ENCODE results near the gene CLCN1. TPM values are rescaled to one million over a fixed set of nuclear protein-coding genes. Genes with fewer than 3 reads are reported as not detected.
A peak's percentile ranks its signal among the peaks of the same experiment; 100 is the strongest.

The CLCN1 gene
- polyA plus RNA-seq, 3 donors, result 0.04 to 0.76 (median 0.11) TPM

DNA sequence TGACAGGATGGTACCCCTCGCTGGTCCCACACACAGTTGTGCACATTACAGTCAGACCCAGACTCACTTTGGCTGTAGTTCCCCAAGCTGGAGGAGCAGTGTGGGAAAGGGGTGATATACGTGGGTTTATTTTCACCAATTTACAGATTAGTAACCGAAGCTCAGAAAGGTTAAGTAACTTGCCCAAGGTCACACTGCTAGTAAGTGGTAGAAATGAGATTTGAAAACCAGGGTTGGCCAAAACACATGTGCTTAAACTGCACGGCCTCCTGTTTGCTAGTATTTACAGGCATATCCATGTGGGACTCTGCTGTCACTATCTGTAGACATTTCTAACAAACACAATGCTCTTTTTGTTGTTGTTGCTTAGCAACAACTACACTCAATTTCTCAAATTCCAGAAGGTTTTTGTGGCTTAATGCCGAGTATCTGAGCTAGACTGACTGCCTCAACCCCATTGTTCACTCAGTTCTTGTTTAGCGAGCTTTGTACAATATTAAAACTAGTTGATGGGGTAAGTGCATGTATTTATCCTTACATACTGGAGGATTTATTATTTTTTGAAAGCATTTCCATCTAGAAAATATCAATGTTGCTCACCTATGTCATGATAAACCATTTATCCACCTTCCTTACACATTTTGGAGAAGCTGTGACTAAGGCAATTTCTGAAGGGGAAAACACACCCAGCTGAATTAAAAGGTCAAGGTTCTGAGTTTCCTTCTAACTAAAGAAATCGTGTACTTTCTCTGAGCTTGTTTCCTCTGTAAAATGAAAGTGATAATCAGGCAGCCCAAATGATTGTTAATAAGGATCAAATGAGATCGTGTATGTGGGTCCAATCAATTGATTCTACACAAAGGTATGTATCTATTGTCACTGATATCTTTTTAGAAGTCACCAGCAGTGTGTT lies 36.5 kb upstream of the CLCN1 start:
- H3K27ac ChIP-seq (ENCODE audit: low read depth in 1 of 2, low read length in 2 of 2), result peak overlapping the region in 1 of 2 donors; percentile 47
- H3K36me3 ChIP-seq (replicated peaks in 1 of 2; ENCODE audit: control insufficient read depth in 1 of 2, insufficient read depth in 2 of 2, low read length in 2 of 2), result no peaks in the 10 kb centered on the region
- Mint-ChIP-seq H3K9me3 (peaks cover 0 to 2% (median 0%) of the 10 kb centered on the region in 7 donors), H3K4me3 (peak overlapping the region in 1 of 2 donors; percentile 26), H3K4me1 (peaks cover 17% of the 10 kb centered on the region), H3K27ac (peak overlapping the region in 5 of 7 donors; percentile 11 to 60 (median 46)), H3K27me3 (ENCODE audit: low read depth in 3 of 3) (peaks cover 0 to 1% (median 0%) of the 10 kb centered on the region in 3 donors), H3K36me3 (no peaks in the 10 kb centered on the region)
- H2AFZ ChIP-seq (ENCODE audit: insufficient read depth, low read depth, low read length, poor library complexity, severe bottlenecking), result peak overlapping the region; percentile 58
- intact Hi-C loops (cut with micrococcal nuclease), result loop anchor here in 1 of 2 donors (10.0 kb wide), 1 partner anchor 95 kb away; no protein-coding TSS in a partner anchor
- no peak overlapping the region for H3K4me2 ChIP-seq (replicated peaks; ENCODE audit: extremely low read depth, low read length, poor library complexity, severe bottlenecking)
- H3K9me3 ChIP-seq (replicated peaks in 1 of 2; ENCODE audit: control insufficient read depth in 1 of 2, insufficient read depth in 1 of 2, low read length in 2 of 2), result no peaks in the 10 kb centered on the region
- peaks cover 0 to 19% of the 10 kb centered on the region in 2 donors for H3K4me1 ChIP-seq (ENCODE audit: control insufficient read depth in 1 of 2, insufficient read depth in 2 of 2, low read length in 2 of 2)
- peak overlapping the region in 1 of 3 experiments; percentile 7 for H3K4me3 ChIP-seq (replicated peaks in 1 of 3; ENCODE audit: low read depth in 2 of 3, low read length in 3 of 3)
- WGBS (ENCODE audit: insufficient coverage), result 83% methylated on average over 1 of the region's 8 CpGs
- H3K27me3 ChIP-seq (ENCODE audit: control insufficient read depth in 2 of 2, insufficient read depth in 2 of 2, low read length in 2 of 2), result no peaks in the 10 kb centered on the region
- no peaks in the 10 kb centered on the region for H4K20me1 ChIP-seq (ENCODE audit: insufficient read depth, low read length)
- TF ChIP-seq, protein P1, sequence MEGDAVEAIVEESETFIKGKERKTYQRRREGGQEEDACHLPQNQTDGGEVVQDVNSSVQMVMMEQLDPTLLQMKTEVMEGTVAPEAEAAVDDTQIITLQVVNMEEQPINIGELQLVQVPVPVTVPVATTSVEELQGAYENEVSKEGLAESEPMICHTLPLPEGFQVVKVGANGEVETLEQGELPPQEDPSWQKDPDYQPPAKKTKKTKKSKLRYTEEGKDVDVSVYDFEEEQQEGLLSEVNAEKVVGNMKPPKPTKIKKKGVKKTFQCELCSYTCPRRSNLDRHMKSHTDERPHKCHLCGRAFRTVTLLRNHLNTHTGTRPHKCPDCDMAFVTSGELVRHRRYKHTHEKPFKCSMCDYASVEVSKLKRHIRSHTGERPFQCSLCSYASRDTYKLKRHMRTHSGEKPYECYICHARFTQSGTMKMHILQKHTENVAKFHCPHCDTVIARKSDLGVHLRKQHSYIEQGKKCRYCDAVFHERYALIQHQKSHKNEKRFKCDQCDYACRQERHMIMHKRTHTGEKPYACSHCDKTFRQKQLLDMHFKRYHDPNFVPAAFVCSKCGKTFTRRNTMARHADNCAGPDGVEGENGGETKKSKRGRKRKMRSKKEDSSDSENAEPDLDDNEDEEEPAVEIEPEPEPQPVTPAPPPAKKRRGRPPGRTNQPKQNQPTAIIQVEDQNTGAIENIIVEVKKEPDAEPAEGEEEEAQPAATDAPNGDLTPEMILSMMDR (IDR thresholded peaks at IDR 0.05), result no peak
- peak in 1 of 3 donors; percentile 22 for DNase-seq
- H3K9ac ChIP-seq (ENCODE audit: insufficient read depth, low read length, poor library complexity, severe bottlenecking), result no peak overlapping the region
- no peaks in the 10 kb centered on the region for H3K79me2 ChIP-seq (ENCODE audit: insufficient read depth, low read length)

DNA sequence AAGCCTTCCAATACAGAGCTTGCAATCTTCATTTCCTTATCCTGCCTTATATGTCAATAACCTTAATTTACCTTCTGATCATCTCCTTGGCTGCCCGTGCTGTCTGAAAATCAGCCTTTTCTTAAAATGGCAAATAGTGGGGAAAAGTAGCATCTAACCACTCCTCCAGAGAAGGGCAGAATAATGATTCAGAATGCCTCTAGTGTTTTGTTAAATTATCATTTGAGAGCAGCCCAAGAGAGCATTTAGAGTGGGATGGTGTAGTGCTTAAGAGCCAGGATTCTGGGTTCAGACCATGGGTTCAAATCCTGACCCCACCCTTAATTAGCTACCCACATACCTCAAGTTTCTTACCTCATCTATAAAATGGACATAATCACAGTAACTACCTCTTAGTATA lies 35.8 kb upstream of the CLCN1 start:
- no peak overlapping the region for H3K9ac ChIP-seq (ENCODE audit: insufficient read depth, low read length, poor library complexity, severe bottlenecking)
- intact Hi-C loops (cut with micrococcal nuclease), result loop anchor here in 1 of 2 donors (10.0 kb wide), 1 partner anchor 95 kb away; no protein-coding TSS in a partner anchor

More for the DNA sequence above, 35.8 kb upstream of the CLCN1 start:
- no peaks in the 10 kb centered on the region for H3K36me3 Mint-ChIP-seq
- Histone ChIP-seq H4K20me1 (ENCODE audit: insufficient read depth, low read length) (no peaks in the 10 kb centered on the region), H2AFZ (ENCODE audit: insufficient read depth, low read depth, low read length, poor library complexity, severe bottlenecking) (peak overlapping the region; percentile 58), H3K4me3 (replicated peaks in 1 of 3; ENCODE audit: low read depth in 2 of 3, low read length in 3 of 3) (peak overlapping the region in 1 of 3 experiments; percentile 7), H3K79me2 (ENCODE audit: insufficient read depth, low read length) (no peaks in the 10 kb centered on the region), H3K36me3 (replicated peaks in 1 of 2; ENCODE audit: control insufficient read depth in 1 of 2, insufficient read depth in 2 of 2, low read length in 2 of 2) (no peaks in the 10 kb centered on the region), H3K4me1 (ENCODE audit: control insufficient read depth in 1 of 2, insufficient read depth in 2 of 2, low read length in 2 of 2) (peaks cover 0 to 19% of the 10 kb centered on the region in 2 donors), H3K4me2 (replicated peaks; ENCODE audit: extremely low read depth, low read length, poor library complexity, severe bottlenecking) (no peak overlapping the region), H3K27ac (ENCODE audit: low read depth in 1 of 2, low read length in 2 of 2) (peak overlapping the region in 1 of 2 donors; percentile 47), H3K9me3 (replicated peaks in 1 of 2; ENCODE audit: control insufficient read depth in 1 of 2, insufficient read depth in 1 of 2, low read length in 2 of 2) (no peaks in the 10 kb centered on the region), H3K27me3 (ENCODE audit: control insufficient read depth in 2 of 2, insufficient read depth in 2 of 2, low read length in 2 of 2) (no peaks in the 10 kb centered on the region)
- H3K27ac Mint-ChIP-seq, result peak overlapping the region in 1 of 7 donors; percentile 58
- DNase-seq, result no peak
- peaks cover 0 to 2% (median 1%) of the 10 kb centered on the region in 3 donors for H3K27me3 Mint-ChIP-seq (ENCODE audit: low read depth in 3 of 3)
- no peak overlapping the region for H3K4me3 Mint-ChIP-seq
- H3K4me1 Mint-ChIP-seq, result peaks cover 17% of the 10 kb centered on the region
- WGBS (ENCODE audit: insufficient coverage), result no CpG with 5 or more reads among the region's 1 CpG
- TF ChIP-seq, protein P1 (IDR thresholded peaks at IDR 0.05), result no peak
- peaks cover 0 to 2% (median 0%) of the 10 kb centered on the region in 7 donors for H3K9me3 Mint-ChIP-seq
